ENCODE results near the gene PIN4. TPM values are rescaled to one million over a fixed set of nuclear protein-coding genes. Genes with fewer than 3 reads are reported as not detected.

The PIN4 gene
- total RNA-seq, 1 donor = 3.3 TPM

GRCh38 chrX:72238183-72238582, 56.6 kb downstream of the PIN4 start:
- Histone ChIP-seq H3K9me3 (ENCODE audit: low read depth, low read length) (no peaks in the 10 kb centered on the region), H3K27me3 (ENCODE audit: insufficient read depth, low read length) (no peaks in the 10 kb centered on the region), H3K4me1 (ENCODE audit: insufficient read depth, low read length) (peaks cover 6% of the 10 kb centered on the region), H3K4me3 (ENCODE audit: low read length) (no peak overlapping the region)

DNA sequence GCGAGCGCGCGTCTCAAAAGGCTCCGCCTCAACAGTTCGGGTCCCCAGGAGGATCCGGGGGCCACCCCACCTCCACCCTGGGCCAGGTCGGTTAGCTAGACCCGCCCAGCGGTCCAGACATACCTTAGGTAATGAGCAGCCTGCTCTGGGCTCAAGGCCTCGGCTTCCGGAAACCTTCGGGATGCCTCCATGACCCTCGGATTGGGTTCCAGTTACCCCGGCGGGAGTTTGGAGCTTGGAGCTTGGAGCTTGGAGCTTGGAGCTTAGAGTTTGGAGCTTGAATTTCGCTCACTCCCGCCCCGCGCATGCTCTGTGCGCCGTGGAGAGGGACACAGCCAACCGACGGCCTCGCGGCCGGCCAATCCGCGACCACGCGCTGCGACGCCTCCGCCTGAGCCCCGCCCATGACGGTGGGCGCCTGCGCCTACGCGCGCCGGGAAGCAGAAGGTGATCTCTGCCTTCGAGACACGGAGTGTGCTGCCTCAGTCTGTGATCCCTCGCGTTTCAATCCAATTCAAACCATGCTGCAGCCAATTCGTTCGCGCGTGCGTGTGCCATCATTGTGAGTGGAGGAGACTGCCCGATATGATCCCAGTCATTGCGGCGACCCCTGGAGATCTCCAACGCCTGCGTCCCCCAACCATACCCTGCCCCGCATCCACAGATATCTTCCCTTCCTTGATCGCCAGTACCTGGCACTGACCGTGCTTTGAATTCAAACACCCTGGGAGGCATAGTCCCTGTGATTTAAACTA, 57.3 kb downstream of the PIN4 start, which contains the start of gene ERCC6L:
Gene ERCC6L, minus strand, starts transcription at position 307 of the 755 bp plus-strand sequence. Its CDS starts 116 bp downstream, at position 191.
- Histone ChIP-seq H3K4me3 (ENCODE audit: low read length) (peak within 1 kb of the TSS; percentile 30), H3K27me3 (ENCODE audit: insufficient read depth, low read length) (no peaks in the 10 kb centered on the region), H3K9me3 (ENCODE audit: low read depth, low read length) (no peaks in the 10 kb centered on the region), H3K4me1 (ENCODE audit: insufficient read depth, low read length) (peaks cover 6% of the 10 kb centered on the region)

- Histone ChIP-seq H3K27me3 (ENCODE audit: insufficient read depth, low read length) (no peaks in the 10 kb centered on the region), H3K4me3 (ENCODE audit: low read length) (no peak overlapping the region), H3K9me3 (ENCODE audit: low read depth, low read length) (no peaks in the 10 kb centered on the region), H3K4me1 (ENCODE audit: insufficient read depth, low read length) (peaks cover 6% of the 10 kb centered on the region)
These were observed 59.4 kb downstream of the PIN4 start for GRCh38 chrX:72240976-72241375.

DNA sequence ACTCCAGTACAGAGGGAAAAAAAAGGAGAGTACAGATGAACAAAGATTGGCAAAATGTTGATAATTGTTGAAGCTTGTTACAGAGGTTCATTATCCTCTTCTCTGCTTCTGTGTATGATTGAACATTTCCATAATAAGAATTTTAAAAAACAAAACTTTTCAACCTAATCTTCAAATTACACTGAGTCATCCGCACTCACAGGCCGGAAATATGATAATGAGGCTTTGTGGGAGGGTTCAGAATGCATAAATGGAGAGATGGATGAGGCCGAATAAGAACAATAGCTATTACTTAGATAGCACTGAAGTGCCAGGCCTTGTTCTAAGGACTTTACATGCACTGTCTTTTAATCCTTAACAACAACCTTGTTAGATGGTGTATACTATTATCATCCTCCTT, 61.9 kb downstream of the PIN4 start:
- H3K4me3 ChIP-seq (ENCODE audit: low read length) = no peak overlapping the region
- peaks cover 2% of the 10 kb centered on the region for H3K4me1 ChIP-seq (ENCODE audit: insufficient read depth, low read length)
- no peaks in the 10 kb centered on the region for H3K9me3 ChIP-seq (ENCODE audit: low read depth, low read length)
- no peaks in the 10 kb centered on the region for H3K27me3 ChIP-seq (ENCODE audit: insufficient read depth, low read length)

- Histone ChIP-seq H3K4me1 (ENCODE audit: insufficient read depth, low read length) (no peaks in the 10 kb centered on the region), H3K4me3 (ENCODE audit: low read length) (no peak overlapping the region)
These were observed 64.0 kb downstream of the PIN4 start for GRCh38 chrX:72245461-72246089.

GRCh38 chrX:72247206-72247942, 65.8 kb downstream of the PIN4 start:
- Histone ChIP-seq H3K9me3 (ENCODE audit: low read depth, low read length) (no peaks in the 10 kb centered on the region), H3K27me3 (ENCODE audit: insufficient read depth, low read length) (no peaks in the 10 kb centered on the region), H3K4me3 (ENCODE audit: low read length) (no peak overlapping the region), H3K4me1 (ENCODE audit: insufficient read depth, low read length) (no peaks in the 10 kb centered on the region)

More at GRCh38 chrX:72245461-72246089, 64.0 kb downstream of the PIN4 start:
- Histone ChIP-seq H3K9me3 (ENCODE audit: low read depth, low read length) (no peaks in the 10 kb centered on the region), H3K27me3 (ENCODE audit: insufficient read depth, low read length) (no peaks in the 10 kb centered on the region)

Other genes starting within 250 kb of the PIN4 start
- gene RTL5, start 49.8 kb upstream of the PIN4 start, total RNA-seq = 0.73 TPM
- 1.6 TPM for gene ERCC6L, start 57.3 kb downstream of the PIN4 start, total RNA-seq
- gene RPS4X, start 95.5 kb downstream of the PIN4 start, total RNA-seq = 1,873 TPM
- gene CITED1, start 124.2 kb downstream of the PIN4 start, total RNA-seq = 0.31 TPM

All from mononuclear cell (primary cell).